Activated CD4-positive, alpha-beta memory T cell treated with anti-CD3 and anti-CD28 coated beads, Interleukin-2, amount 10 ng/mL, durations not matched to agents 7 days and 5 days (primary cell): ENCODE measurements around the gene NUCB1. TPM values are rescaled to one million over a fixed set of nuclear protein-coding genes. Genes with fewer than 3 reads are reported as not detected.
"Not testable (repeated sequence)": the region's sequence is repeated elsewhere in the genome, so short reads cannot be mapped to it uniquely, and the experiment has no call there.

Experiments
- CTCF ChIA-PET: fragments of 350-600 bp; sonication (Branson Sonifier 250); formaldehyde crosslinking; loops from one replicate; lab custom pipeline; 2021; ENCODE audit warnings: antibody characterized with exemption, inconsistent platforms; lab: Charles Lee
- POLR2A ChIA-PET: fragments of 350-600 bp; sonication (Branson Sonifier 250); formaldehyde crosslinking; loops from one replicate; lab custom pipeline; 2021; ENCODE audit warnings: antibody characterized with exemption; lab: Charles Lee
- DNase-seq: peaks from one replicate; pipeline ENCODE4 v3.0.0-alpha.2; 2020
- H3K27ac Mint-ChIP-seq: one replicate; pipeline ENCODE4 v1.8.0; 2021; ENCODE audit warnings: mild to moderate bottlenecking, mixed read lengths
- H3K27me3 Mint-ChIP-seq: one replicate; pipeline ENCODE4 v1.8.0; 2021; ENCODE audit warnings: mixed read lengths
- H3K36me3 Mint-ChIP-seq: one replicate; pipeline ENCODE4 v1.8.0; 2021; ENCODE audit warnings: low read depth, mixed read lengths
- H3K4me1 Mint-ChIP-seq: one replicate; pipeline ENCODE4 v1.8.0; 2021; ENCODE audit warnings: mixed read lengths
- H3K4me3 Mint-ChIP-seq: one replicate; pipeline ENCODE4 v1.8.0; 2021; ENCODE audit warnings: mild to moderate bottlenecking, mixed read lengths
- H3K9me3 Mint-ChIP-seq: one replicate; pipeline ENCODE4 v1.8.0; 2021; ENCODE audit warnings: mixed read lengths
- total RNA-seq, 2 experiments: library from RNA; stranded (reverse); gene quantifications; one replicate each; pipeline ENCODE4 v1.2.3, GENCODE V29; 2021

NUCB1 gene
- total RNA-seq, 2 experiments from 2014 or later = 287 to 300 TPM

DNA sequence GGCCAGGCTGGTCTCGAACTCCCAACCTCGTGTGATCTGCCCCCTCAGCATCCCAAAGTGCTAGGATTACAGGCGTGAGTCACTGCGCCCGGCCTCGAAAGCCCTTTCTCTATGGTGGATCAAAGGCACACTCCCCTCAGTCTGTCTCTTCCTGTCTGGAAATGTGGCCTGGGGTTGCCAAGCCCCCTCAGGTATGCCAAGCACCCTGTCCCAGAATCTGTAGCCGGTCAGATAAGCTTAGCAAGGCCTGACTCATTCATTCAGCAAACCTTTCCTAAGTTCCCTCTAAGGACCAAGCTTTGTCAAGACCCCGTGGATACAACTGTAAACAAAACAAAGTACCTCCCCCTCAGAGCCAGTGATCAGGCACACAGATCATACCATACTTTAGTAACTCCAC, 14.1 kb downstream of the NUCB1 start:
- no peaks in the 10 kb centered on the region for H3K27me3 Mint-ChIP-seq
- CTCF ChIA-PET = interaction anchor here (2.0 kb wide), 1 partner anchor 57 kb away, joined by 4 read pairs; no protein-coding TSS in a partner anchor
- POLR2A ChIA-PET = interaction anchor here (0.9 to 3.0 kb wide), 3 partner anchors 11 to 39 kb away, joined by 3 to 9 read pairs (median 4); no protein-coding TSS in a partner anchor
- H3K4me1 Mint-ChIP-seq = no peaks in the 10 kb centered on the region
- no peak for DNase-seq
- H3K27ac Mint-ChIP-seq = no peak overlapping the region
- no peak overlapping the region for H3K4me3 Mint-ChIP-seq
- no peaks in the 10 kb centered on the region for H3K9me3 Mint-ChIP-seq
- peaks cover 66% of the 10 kb centered on the region for H3K36me3 Mint-ChIP-seq

DNA sequence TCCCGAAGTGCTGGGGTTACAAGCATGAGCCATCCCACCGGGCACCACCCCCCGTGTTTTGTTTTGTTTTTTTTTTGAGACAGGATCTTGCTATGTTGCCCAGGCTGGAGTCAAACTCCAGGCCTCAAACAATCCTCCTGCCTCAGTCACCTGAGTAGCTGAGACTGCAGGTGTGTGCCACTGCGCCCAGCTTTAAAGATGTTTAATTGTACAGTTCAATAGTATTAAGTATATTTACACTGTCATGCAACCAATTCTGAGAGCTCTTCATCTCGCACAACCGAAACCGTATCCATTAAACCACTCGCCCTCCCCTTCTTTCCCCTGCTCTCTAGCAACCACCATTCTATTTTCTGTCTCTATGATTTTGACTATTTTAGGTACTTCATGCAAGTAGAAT, 15.6 kb downstream of the NUCB1 start:
- H3K27me3 Mint-ChIP-seq = no peaks in the 10 kb centered on the region
- no peak overlapping the region for H3K27ac Mint-ChIP-seq
- H3K9me3 Mint-ChIP-seq = no peaks in the 10 kb centered on the region
- ChIA-PET POLR2A (interaction anchor here (1.5 to 3.0 kb wide), 2 partner anchors 10 kb away, joined by 4 to 9 read pairs; no protein-coding TSS in a partner anchor), CTCF (no interaction called here)
- no peak for DNase-seq
- H3K4me3 Mint-ChIP-seq = no peak overlapping the region
- H3K36me3 Mint-ChIP-seq = peaks cover 57% of the 10 kb centered on the region
- no peaks in the 10 kb centered on the region for H3K4me1 Mint-ChIP-seq

DNA sequence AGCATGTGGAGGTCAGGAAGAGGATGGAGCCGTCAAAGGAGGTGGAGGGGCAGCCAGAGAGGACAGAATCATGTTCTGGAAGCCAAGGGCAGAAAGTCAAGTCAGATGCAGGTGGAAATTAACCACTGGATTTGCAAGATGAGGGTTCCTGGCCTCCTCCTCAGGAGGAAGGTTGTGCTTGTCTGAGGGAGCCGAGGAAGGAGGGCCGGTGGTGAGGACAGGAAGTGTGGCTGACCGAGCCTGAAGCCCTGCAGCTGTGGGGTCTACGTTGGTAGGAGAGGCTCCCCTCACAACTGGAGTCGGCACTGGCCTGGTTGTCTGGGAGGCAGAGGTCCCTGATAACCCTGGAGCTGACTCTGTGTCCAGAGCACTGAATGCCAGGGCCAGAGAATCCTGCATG, 18.0 kb downstream of the NUCB1 start:
- no peaks in the 10 kb centered on the region for H3K9me3 Mint-ChIP-seq
- CTCF ChIA-PET = no interaction called here
- H3K4me1 Mint-ChIP-seq = no peaks in the 10 kb centered on the region
- no peak for DNase-seq
- H3K27me3 Mint-ChIP-seq = no peaks in the 10 kb centered on the region
- H3K36me3 Mint-ChIP-seq = peaks cover 49% of the 10 kb centered on the region
- no peak overlapping the region for H3K4me3 Mint-ChIP-seq
- POLR2A ChIA-PET = interaction anchor here (0.9 to 1.2 kb wide), 2 partner anchors 12 to 18 kb away, joined by 5 to 10 read pairs; partner anchors contain the start of gene NUCB1
- no peak overlapping the region for H3K27ac Mint-ChIP-seq

DNA sequence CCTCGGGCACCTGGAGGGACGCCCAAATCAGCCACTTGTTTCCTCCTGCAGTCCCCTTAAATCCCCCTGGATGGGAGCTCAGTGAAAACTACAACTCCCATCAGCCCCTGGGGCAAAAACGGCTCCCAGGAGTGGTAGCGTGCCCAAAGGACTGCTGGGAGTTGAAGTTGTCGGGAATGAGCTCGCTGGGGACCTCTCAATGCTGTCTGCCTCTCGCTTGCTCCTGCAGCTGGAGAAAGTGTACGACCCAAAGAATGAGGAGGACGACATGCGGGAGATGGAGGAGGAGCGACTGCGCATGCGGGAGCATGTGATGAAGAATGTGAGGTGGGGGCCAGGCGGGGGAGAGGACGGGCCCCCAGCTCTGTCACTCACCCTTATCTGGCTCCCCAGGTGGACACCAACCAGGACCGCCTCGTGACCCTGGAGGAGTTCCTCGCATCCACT, 18.7 kb downstream of the NUCB1 start:
- H3K4me3 Mint-ChIP-seq = no peak overlapping the region
- H3K27me3 Mint-ChIP-seq = no peaks in the 10 kb centered on the region
- H3K36me3 Mint-ChIP-seq = peaks cover 47% of the 10 kb centered on the region
- no peak overlapping the region for H3K27ac Mint-ChIP-seq
- POLR2A ChIA-PET = interaction anchor here (0.9 to 1.2 kb wide), 2 partner anchors 13 to 18 kb away, joined by 5 to 10 read pairs; partner anchors contain the start of gene NUCB1
- CTCF ChIA-PET = interaction anchor here (1.0 kb wide), 1 partner anchor 79 kb away, joined by 3 read pairs; no protein-coding TSS in a partner anchor
- peak; percentile 29 for DNase-seq
- no peaks in the 10 kb centered on the region for H3K4me1 Mint-ChIP-seq
- H3K9me3 Mint-ChIP-seq = no peaks in the 10 kb centered on the region

DNA sequence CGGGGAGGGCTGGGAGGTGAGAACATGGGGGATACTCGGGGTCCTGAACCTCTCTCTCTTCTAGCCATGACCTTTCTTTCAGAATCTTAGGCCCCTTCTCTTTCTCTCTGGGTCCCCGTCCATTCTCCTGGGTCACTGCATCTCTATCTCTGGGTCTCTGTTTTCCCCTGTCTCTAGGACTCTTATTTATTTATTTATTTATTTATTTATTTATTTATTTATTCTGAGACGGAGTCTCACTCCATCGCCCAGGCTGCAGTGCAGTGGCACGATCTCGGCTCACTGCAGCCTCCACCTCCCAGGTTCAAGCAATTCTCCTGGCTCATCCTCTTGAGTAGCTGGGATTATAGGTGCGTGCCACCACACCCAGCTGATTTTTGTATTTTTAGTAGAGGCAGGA, 19.2 kb downstream of the NUCB1 start:
- not testable (repeated sequence) for H3K27me3 Mint-ChIP-seq, H3K4me3 Mint-ChIP-seq, DNase-seq, H3K9me3 Mint-ChIP-seq, H3K27ac Mint-ChIP-seq, H3K4me1 Mint-ChIP-seq
- POLR2A ChIA-PET = interaction anchor here (1.2 kb wide), 1 partner anchor 19 kb away, joined by 10 read pairs; the partner anchor contains the start of gene NUCB1
- peaks cover 44% of the 10 kb centered on the region for H3K36me3 Mint-ChIP-seq
- CTCF ChIA-PET = interaction anchor here (1.0 kb wide), 1 partner anchor 78 kb away, joined by 3 read pairs; no protein-coding TSS in a partner anchor

DNA sequence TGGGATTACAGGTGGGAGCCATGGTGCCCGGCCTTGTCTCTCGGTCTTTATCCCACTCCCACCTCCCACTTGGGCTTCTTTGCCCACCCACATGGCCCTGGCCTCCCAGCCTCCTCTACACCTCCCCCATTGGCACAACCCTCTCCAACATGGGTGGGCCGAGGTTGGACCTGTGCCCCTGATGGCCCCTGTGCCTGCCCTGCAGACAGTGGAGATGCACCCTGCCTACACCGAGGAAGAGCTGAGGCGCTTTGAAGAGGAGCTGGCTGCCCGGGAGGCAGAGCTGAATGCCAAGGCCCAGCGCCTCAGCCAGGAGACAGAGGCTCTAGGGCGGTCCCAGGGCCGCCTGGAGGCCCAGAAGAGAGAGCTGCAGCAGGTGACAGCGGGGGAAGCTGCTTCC, 20.8 kb downstream of the NUCB1 start:
- Mint-ChIP-seq H3K27me3 (no peaks in the 10 kb centered on the region), H3K4me1 (no peaks in the 10 kb centered on the region), H3K4me3 (no peak overlapping the region), H3K27ac (no peak overlapping the region), H3K36me3 (peaks cover 36% of the 10 kb centered on the region), H3K9me3 (no peaks in the 10 kb centered on the region)
- DNase-seq = no peak
- POLR2A ChIA-PET = interaction anchor here (0.9 kb wide), 2 partner anchors 10 to 21 kb away, joined by 3 read pairs; partner anchors contain the start of gene NUCB1
- CTCF ChIA-PET = interaction anchor here (0.6 to 0.9 kb wide), 2 partner anchors 59 to 73 kb away, joined by 3 to 4 read pairs; partner anchors contain the start of genes GYS1 and RUVBL2

DNA sequence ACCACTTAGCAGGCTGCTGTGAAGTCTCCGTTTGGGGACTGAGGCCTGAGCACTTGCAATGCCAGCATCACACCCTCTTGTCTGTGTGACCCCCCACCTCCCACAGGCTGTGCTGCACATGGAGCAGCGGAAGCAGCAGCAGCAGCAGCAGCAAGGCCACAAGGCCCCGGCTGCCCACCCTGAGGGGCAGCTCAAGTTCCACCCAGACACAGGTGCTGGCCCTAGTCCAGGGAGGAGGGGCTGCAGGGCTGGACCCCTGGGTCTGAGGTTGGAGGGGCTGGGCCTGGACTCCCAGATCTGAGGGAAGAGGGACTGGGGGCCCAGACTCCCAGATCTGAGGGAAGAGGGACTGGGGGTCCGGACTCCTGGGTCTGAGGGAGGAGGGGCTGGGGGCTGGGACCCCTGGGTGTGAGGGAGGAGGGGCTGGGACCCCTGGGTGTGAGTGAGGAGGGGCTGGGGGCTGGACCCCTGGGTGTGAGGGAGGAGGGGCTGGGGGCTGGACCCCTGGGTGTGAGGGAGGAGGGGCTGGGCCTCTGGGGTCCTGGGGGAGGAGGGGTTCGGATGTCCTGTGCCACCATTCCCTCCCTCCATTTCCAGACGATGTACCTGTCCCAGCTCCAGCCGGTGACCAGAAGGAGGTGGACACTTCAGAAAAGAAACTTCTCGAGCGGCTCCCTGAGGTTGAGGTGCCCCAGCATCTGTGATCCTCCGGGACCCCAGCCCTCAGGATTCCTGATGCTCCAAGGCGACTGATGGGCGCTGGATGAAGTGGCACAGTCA, 21.8 kb downstream of the NUCB1 start:
- no peaks in the 10 kb centered on the region for H3K9me3 Mint-ChIP-seq
- CTCF ChIA-PET = no interaction called here
- peaks cover 32% of the 10 kb centered on the region for H3K36me3 Mint-ChIP-seq
- peaks cover 5% of the 10 kb centered on the region for H3K4me1 Mint-ChIP-seq
- H3K27me3 Mint-ChIP-seq = no peaks in the 10 kb centered on the region
- POLR2A ChIA-PET = interaction anchor here (0.9 kb wide), 2 partner anchors 11 to 22 kb away, joined by 3 read pairs; partner anchors contain the start of gene NUCB1
- no peak overlapping the region for H3K4me3 Mint-ChIP-seq
- no peak for DNase-seq
- no peak overlapping the region for H3K27ac Mint-ChIP-seq

DNA sequence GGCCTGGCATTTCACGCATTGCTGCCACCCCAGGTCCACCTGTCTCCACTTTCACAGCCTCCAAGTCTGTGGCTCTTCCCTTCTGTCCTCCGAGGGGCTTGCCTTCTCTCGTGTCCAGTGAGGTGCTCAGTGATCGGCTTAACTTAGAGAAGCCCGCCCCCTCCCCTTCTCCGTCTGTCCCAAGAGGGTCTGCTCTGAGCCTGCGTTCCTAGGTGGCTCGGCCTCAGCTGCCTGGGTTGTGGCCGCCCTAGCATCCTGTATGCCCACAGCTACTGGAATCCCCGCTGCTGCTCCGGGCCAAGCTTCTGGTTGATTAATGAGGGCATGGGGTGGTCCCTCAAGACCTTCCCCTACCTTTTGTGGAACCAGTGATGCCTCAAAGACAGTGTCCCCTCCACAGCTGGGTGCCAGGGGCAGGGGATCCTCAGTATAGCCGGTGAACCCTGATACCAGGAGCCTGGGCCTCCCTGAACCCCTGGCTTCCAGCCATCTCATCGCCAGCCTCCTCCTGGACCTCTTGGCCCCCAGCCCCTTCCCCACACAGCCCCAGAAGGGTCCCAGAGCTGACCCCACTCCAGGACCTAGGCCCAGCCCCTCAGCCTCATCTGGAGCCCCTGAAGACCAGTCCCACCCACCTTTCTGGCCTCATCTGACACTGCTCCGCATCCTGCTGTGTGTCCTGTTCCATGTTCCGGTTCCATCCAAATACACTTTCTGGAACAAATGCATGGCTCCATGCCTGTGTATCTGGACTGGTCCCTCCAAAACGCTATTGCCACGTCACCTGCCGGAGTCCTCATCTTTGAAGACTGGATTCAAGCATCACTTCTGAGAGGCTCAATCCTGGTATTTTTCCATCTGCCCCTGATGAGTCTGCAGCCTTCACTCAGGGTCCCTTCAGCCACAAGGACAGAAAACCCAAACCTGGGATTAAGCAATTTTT, 22.7 kb downstream of the NUCB1 start:
- peaks cover 27% of the 10 kb centered on the region for H3K36me3 Mint-ChIP-seq
- ChIA-PET POLR2A (no interaction called here), CTCF (no interaction called here)
- no peaks in the 10 kb centered on the region for H3K27me3 Mint-ChIP-seq
- H3K27ac Mint-ChIP-seq = no peak overlapping the region
- H3K9me3 Mint-ChIP-seq = no peaks in the 10 kb centered on the region
- H3K4me1 Mint-ChIP-seq = peaks cover 7% of the 10 kb centered on the region
- no peak for DNase-seq
- H3K4me3 Mint-ChIP-seq = no peak overlapping the region

DNA sequence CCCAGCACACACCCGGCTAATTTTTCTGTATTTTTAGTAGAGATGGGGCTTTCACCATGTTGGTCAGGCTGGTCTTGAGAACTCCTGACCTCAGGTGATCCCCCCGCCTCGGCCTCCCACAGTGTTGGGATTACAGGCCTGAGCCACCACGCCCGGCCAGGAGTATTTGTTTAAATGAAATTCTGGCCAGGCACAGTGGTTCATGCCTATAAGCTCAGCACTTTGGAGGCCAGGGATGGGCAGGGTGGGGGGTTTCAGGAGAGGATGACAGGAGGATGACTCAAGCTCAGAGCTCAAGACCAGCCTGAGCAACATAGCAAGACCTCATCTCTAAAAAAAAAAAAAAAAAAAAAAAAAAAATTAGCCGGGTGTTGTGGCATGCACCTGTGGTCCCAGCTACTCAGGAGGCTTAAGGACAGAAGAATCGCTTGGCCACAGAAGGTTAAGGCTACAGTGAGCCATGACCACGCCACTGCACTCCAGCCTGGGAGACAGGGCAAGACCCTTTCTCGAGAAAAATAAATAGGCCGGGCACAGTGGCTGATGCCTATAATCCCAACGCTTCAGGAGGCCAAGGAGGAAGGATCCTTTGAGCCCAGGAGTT, 25.2 kb downstream of the NUCB1 start:
- peaks cover 13% of the 10 kb centered on the region for H3K36me3 Mint-ChIP-seq
- POLR2A ChIA-PET = interaction anchor here (1.2 to 2.4 kb wide), 3 partner anchors 9 to 25 kb away, joined by 4 to 9 read pairs (median 4); partner anchors contain the start of gene NUCB1
- CTCF ChIA-PET = interaction anchor here (1.1 kb wide), 1 partner anchor 82 kb away, joined by 4 read pairs; no protein-coding TSS in a partner anchor
- no peak overlapping the region for H3K27ac Mint-ChIP-seq
- H3K27me3 Mint-ChIP-seq = no peaks in the 10 kb centered on the region
- H3K4me3 Mint-ChIP-seq = no peak overlapping the region
- H3K9me3 Mint-ChIP-seq = no peaks in the 10 kb centered on the region
- H3K4me1 Mint-ChIP-seq = peaks cover 7% of the 10 kb centered on the region
- DNase-seq = no peak

DNA sequence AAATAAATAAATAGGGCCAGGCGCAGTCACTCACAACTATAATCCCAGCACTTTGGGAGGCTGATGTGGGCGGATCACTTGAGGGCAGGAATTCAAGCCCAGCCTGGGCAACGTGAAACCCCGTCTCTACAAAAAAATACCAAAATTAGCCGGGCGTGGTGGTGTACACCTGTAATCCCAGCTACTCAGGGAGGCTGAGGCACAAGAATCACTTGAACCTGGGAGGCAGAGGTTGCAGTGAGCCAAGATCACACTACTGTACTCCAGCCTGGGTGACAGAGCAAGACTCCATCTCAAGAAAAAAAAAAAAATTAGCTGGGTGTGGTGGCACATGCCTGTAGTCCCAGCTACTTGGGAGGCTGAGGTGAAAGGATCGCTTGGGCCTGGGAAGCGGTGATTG, 25.8 kb downstream of the NUCB1 start:
- not testable (repeated sequence) for H3K27me3 Mint-ChIP-seq, H3K9me3 Mint-ChIP-seq, H3K27ac Mint-ChIP-seq, H3K4me3 Mint-ChIP-seq, H3K4me1 Mint-ChIP-seq, DNase-seq
- H3K36me3 Mint-ChIP-seq = peaks cover 13% of the 10 kb centered on the region
- ChIA-PET CTCF (interaction anchor here (1.1 kb wide), 1 partner anchor 83 kb away, joined by 4 read pairs; no protein-coding TSS in a partner anchor), POLR2A (interaction anchor here (0.6 to 2.4 kb wide), 4 partner anchors 9 to 85 kb away, joined by 3 to 9 read pairs (median 4); partner anchors contain the start of gene NUCB1)

DNA sequence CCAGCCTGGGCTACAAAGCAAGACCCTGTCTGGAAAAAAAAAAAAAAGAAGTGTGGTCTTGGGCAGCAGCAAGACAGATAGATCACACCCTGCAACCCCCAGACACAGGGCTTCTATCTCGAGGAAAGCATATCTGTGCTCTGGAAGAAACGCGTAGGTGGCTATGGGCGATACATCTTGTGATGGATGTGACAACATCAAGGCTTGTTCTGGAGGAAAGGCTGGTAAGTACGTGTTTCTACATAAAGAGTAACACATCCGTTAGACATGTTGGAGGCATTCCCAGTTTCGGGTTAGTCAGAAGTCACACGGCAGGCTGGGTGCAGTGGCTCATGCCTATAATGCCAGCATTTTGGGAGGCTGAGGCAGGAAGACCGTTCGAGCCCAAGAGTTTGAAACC, 26.8 kb downstream of the NUCB1 start:
- ChIA-PET CTCF (no interaction called here), POLR2A (interaction anchor here (1.0 to 1.6 kb wide), 2 partner anchors 10 to 26 kb away, joined by 3 to 4 read pairs; no protein-coding TSS in a partner anchor)
- Mint-ChIP-seq H3K9me3 (no peaks in the 10 kb centered on the region), H3K4me3 (peak overlapping the region; percentile 27), H3K27me3 (no peaks in the 10 kb centered on the region), H3K4me1 (peaks cover 7% of the 10 kb centered on the region), H3K27ac (peak overlapping the region; percentile 26), H3K36me3 (peaks cover 8% of the 10 kb centered on the region)
- DNase-seq = no peak

DNA sequence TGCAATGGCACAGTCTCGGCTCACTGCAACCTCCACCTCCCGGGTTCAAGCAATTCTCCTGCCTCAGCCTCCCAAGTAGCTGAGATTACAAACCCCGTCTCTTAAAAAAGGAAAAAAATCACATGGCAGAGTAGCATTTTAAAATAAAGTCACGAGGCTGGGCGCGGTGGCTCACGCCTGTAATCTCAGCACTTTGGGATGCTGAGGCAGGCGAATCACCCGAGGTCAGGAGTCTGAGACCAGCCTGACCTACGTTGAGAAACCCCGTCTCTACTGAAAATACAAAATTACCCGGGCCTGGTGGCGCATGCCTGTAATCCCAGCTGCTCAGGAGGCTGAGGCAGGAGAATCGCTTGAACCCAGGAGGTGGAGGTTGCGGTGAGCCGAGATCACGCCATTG, 27.6 kb downstream of the NUCB1 start:
- CTCF ChIA-PET = interaction anchor here (1.0 to 1.5 kb wide), 2 partner anchors 43 to 66 kb away, joined by 3 to 5 read pairs; partner anchors contain the start of genes GYS1 and RUVBL2
- not testable (repeated sequence) for H3K36me3 Mint-ChIP-seq
- POLR2A ChIA-PET = interaction anchor here (0.7 to 1.2 kb wide), 3 partner anchors 25 to 118 kb away, joined by 3 read pairs; no protein-coding TSS in a partner anchor

More for the DNA sequence above, 27.6 kb downstream of the NUCB1 start:
- not testable (repeated sequence) for H3K4me3 Mint-ChIP-seq, DNase-seq, H3K27ac Mint-ChIP-seq, H3K27me3 Mint-ChIP-seq, H3K9me3 Mint-ChIP-seq, H3K4me1 Mint-ChIP-seq
